Muscle layer of duodenum (tissue), 2 donors: ENCODE measurements around the gene SORBS1.

Experiments used
- H3K27ac ChIP-seq: one replicate; pipeline ENCODE4 v1.7.0; 2013; ENCODE audit warnings: mild to moderate bottlenecking, low read length
- H3K27me3 ChIP-seq: one replicate; pipeline ENCODE4 v1.7.0; 2013; ENCODE audit warnings: low read depth, mild to moderate bottlenecking, control low read depth, low read length
- H3K36me3 ChIP-seq, 2 donors: one replicate each; pipeline ENCODE4 v1.7.0; 2013; ENCODE audit warnings: low read length in 2 of 2, control low read depth in 1 of 2, mild to moderate bottlenecking in 1 of 2; ENCODE audit not compliant: insufficient read depth in 2 of 2, control insufficient read depth in 1 of 2
- H3K4me1 ChIP-seq, 2 donors: one replicate each; pipeline ENCODE4 v1.7.0; 2013; ENCODE audit warnings: low read length in 2 of 2, mild to moderate bottlenecking in 2 of 2, control low read depth in 1 of 2, moderate library complexity in 1 of 2; ENCODE audit not compliant: insufficient read depth in 2 of 2, control insufficient read depth in 1 of 2
- H3K4me3 ChIP-seq, 2 donors: one replicate each; pipeline ENCODE4 v1.7.0; 2013; ENCODE audit warnings: low read length in 2 of 2, low read depth in 1 of 2, mild to moderate bottlenecking in 1 of 2
- H3K9me3 ChIP-seq, 2 donors: one replicate each; pipeline ENCODE4 v1.7.0; 2013; ENCODE audit warnings: low read length in 2 of 2, control low read depth in 1 of 2, mild to moderate bottlenecking in 1 of 2; ENCODE audit not compliant: control insufficient read depth in 1 of 2
- donor health status: healthy.

Gene SORBS1

DNA sequence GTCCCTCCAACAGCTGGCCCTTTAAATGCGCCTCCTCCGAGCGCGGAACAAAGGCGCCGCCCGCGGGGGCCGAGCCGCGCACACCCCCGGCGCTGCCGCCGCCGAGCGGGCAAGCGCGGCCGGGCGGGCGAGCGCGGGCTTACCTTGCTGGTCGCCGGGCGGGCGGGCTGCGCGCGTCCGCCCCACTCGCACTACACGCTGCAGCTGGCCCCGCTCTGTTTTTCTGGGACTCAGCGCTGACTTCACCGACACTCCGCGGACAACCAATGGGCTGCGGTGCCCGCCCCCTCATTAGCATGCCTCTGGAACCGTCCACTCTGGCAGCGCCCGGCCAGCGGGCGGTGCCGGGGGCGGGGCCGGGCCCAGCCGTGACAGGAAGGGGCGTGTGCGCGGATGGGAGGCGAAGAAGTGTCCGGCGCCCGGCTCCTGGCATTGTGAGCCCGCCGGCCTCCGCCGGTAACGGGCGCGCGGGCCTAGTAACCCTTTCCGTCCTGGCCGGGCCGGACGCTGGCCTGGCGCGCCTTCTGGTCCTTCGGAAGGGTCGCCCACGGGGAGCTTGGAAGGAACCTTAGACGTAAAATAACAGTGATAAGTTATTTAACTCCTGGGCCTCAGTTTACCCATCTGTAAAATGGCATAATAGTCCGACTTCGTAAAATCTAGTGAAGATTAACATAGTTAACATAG lies at the start of gene SORBS1:
Gene SORBS1 (minus strand): TSS at position 195 of the 687 bp plus-strand sequence. CDS start 120,236 bp downstream, outside the sequence.
- Histone ChIP-seq H3K36me3 (peaks cover 0 to 3% of the 10 kb centered on the region in 2 donors), H3K9me3 (no peaks in the 10 kb centered on the region), H3K27me3 (no peaks in the 10 kb centered on the region), H3K4me3 (peak within 1 kb of the TSS; percentile 96), H3K27ac (peak within 1 kb of the TSS; percentile 86), H3K4me1 (no peaks in the 10 kb centered on the region)

DNA sequence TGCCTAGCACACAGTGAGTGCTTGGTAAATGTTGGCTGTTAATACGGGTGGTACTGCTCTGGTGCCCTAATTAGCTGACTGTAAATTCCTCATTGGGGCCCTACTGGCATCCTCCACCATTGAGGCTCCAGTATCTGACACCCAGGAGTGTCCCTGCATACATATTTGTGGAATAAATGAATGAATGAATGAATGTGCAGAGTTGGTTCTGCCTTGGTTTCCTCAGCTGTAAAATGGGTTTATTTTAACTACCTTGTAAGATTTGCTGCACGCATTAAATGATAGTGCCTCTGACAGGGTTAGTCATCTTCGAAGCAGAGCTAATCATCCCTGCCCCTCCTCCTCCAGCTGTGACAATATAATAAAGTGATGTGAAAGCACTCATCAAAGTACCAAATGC lies 49.6 kb upstream of the SORBS1 start:
- Histone ChIP-seq H3K27ac (no peak overlapping the region), H3K36me3 (peaks cover 64 to 66% of the 10 kb centered on the region in 2 donors), H3K27me3 (no peaks in the 10 kb centered on the region), H3K4me3 (no peak overlapping the region), H3K9me3 (no peaks in the 10 kb centered on the region), H3K4me1 (no peaks in the 10 kb centered on the region)

- H3K9me3 ChIP-seq, result no peaks in the 10 kb centered on the region
- no peak overlapping the region for H3K4me3 ChIP-seq
- H3K4me1 ChIP-seq, result no peaks in the 10 kb centered on the region
- no peak overlapping the region for H3K27ac ChIP-seq
- no peaks in the 10 kb centered on the region for H3K27me3 ChIP-seq
- peaks cover 31 to 33% of the 10 kb centered on the region in 2 donors for H3K36me3 ChIP-seq
These were observed 45.8 kb upstream of the SORBS1 start for GRCh38 chr10:95606922-95607321.

- Histone ChIP-seq H3K4me3 (peak overlapping the region in 1 of 2 donors; percentile 6), H3K36me3 (peaks cover 17 to 19% of the 10 kb centered on the region in 2 donors), H3K9me3 (no peaks in the 10 kb centered on the region), H3K27me3 (no peaks in the 10 kb centered on the region), H3K27ac (peak overlapping the region; percentile 86), H3K4me1 (no peaks in the 10 kb centered on the region)
These were observed 44.0 kb upstream of the SORBS1 start for GRCh38 chr10:95605163-95605562.

DNA sequence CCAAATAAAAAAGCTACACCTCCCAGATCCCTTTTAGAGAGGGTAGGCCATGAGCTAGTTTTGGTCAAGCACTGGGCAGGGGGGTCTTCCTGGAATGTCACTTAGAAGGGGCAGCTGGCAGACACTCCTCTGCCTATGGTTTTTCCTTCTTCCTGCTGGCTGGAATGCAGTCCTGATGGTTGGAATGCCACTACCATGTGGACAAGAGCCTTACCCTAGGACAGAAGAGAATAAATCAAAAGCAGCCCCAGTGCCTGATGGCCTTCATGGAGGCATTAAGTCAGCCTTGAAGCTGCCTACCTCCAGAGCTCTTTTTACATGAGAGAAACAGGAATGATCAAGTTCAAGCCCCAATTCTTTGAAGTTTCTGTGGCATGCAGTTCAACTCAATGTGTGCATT lies 43.5 kb upstream of the SORBS1 start:
- H3K36me3 ChIP-seq, result peaks cover 14 to 15% of the 10 kb centered on the region in 2 donors
- peak overlapping the region in 1 of 2 donors; percentile 6 for H3K4me3 ChIP-seq
- no peaks in the 10 kb centered on the region for H3K9me3 ChIP-seq
- H3K27me3 ChIP-seq, result no peaks in the 10 kb centered on the region
- H3K27ac ChIP-seq, result peak overlapping the region; percentile 86
- H3K4me1 ChIP-seq, result no peaks in the 10 kb centered on the region

- peaks cover 0 to 10% of the 10 kb centered on the region in 2 donors for H3K36me3 ChIP-seq
- H3K27me3 ChIP-seq, result no peaks in the 10 kb centered on the region
- H3K4me1 ChIP-seq, result no peaks in the 10 kb centered on the region
- no peaks in the 10 kb centered on the region for H3K9me3 ChIP-seq
- H3K27ac ChIP-seq, result no peak overlapping the region
- no peak overlapping the region for H3K4me3 ChIP-seq
These were observed 41.2 kb upstream of the SORBS1 start for GRCh38 chr10:95602382-95602781.

- no peaks in the 10 kb centered on the region for H3K9me3 ChIP-seq
- no peaks in the 10 kb centered on the region for H3K27me3 ChIP-seq
- peaks cover 0 to 5% of the 10 kb centered on the region in 2 donors for H3K36me3 ChIP-seq
- H3K4me3 ChIP-seq, result no peak overlapping the region
- H3K27ac ChIP-seq, result peak overlapping the region; percentile 34
- no peaks in the 10 kb centered on the region for H3K4me1 ChIP-seq
These were observed 40.0 kb upstream of the SORBS1 start for GRCh38 chr10:95601116-95601719.

DNA sequence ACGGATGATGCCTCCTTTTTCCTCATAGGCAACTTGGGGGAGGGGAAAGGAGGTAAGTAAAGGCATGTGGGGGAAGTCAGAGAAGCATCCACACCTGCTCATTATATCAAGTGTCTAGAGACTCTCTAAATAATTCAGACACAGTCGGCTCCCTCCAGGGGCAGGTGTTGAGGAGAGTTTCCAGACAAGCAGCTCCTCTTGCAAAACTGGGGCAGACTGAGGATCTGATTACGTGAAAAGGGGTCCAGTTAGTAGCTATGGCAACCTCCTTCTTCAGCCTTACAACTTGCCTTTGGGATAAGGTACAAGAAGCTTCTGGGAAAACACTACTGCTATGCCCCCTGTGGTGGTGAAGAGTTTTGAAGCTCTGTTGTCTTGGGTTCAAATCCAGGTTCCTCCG lies 39.0 kb upstream of the SORBS1 start:
- Histone ChIP-seq H3K27me3 (no peaks in the 10 kb centered on the region), H3K4me1 (no peaks in the 10 kb centered on the region), H3K4me3 (no peak overlapping the region), H3K36me3 (no peaks in the 10 kb centered on the region), H3K27ac (no peak overlapping the region), H3K9me3 (no peaks in the 10 kb centered on the region)

DNA sequence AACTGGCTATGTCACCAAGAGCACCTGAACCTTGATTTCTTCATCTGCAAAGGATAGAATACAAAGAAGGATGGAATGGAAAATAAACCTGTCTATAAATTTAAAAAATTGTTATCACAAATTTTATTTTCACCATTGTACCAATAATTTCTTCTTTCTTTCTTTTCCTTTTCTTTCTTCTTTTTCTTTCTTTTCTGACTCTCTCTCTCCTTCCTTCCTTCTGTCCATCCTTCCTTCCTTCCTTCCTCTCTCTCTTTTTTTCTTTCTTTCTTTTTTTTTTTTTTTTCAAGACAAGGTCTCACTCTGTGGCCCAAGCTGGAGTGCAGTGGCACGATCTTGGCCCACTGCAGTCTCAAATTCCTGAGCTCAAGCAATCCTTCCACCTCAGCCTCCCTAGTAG lies 36.6 kb upstream of the SORBS1 start:
- no peaks in the 10 kb centered on the region for H3K4me1 ChIP-seq
- no peaks in the 10 kb centered on the region for H3K9me3 ChIP-seq
- no peak overlapping the region for H3K4me3 ChIP-seq
- H3K27me3 ChIP-seq, result no peaks in the 10 kb centered on the region
- H3K36me3 ChIP-seq, result no peaks in the 10 kb centered on the region
- no peak overlapping the region for H3K27ac ChIP-seq

DNA sequence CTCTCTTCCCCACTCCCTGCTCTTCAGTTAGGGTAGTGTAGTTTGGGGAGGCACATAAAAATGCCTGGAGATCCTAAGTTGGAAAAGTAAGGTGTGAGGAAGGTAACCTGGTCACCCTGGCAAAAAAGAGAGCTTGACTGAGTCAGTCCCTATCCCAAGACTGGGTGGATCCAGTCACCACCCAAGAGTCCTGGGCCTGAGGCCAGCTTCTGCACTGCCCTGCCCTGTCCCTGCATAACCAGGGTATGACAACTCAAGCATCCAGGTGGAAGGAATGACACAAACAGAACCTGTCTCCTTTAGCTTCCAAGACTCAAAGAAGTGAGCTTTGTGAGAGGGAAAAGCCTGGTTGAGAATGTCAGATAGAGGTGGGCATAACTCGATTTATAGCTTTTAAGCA lies 26.9 kb upstream of the SORBS1 start:
- Histone ChIP-seq H3K9me3 (no peaks in the 10 kb centered on the region), H3K4me1 (no peaks in the 10 kb centered on the region), H3K4me3 (no peak overlapping the region), H3K27me3 (no peaks in the 10 kb centered on the region), H3K36me3 (no peaks in the 10 kb centered on the region), H3K27ac (no peak overlapping the region)

- Histone ChIP-seq H3K4me1 (no peaks in the 10 kb centered on the region), H3K9me3 (no peaks in the 10 kb centered on the region), H3K27ac (no peak overlapping the region), H3K36me3 (no peaks in the 10 kb centered on the region), H3K27me3 (no peaks in the 10 kb centered on the region), H3K4me3 (no peak overlapping the region)
These were observed 18.8 kb upstream of the SORBS1 start for GRCh38 chr10:95579835-95580535.
